Activated CD4-positive, alpha-beta T cell treated with anti-CD3 and anti-CD28 coated beads for 1 hour (primary cell): ENCODE data around the gene SLC2A6.

Experiments
- DNase-seq: peaks from one replicate; pipeline ENCODE4 v3.0.0-alpha.2; 2020

Gene SLC2A6

GRCh38 chr9:133476036-133476931 is 2.6 kb downstream of the SLC2A6 start:
- no peak for DNase-seq

DNA sequence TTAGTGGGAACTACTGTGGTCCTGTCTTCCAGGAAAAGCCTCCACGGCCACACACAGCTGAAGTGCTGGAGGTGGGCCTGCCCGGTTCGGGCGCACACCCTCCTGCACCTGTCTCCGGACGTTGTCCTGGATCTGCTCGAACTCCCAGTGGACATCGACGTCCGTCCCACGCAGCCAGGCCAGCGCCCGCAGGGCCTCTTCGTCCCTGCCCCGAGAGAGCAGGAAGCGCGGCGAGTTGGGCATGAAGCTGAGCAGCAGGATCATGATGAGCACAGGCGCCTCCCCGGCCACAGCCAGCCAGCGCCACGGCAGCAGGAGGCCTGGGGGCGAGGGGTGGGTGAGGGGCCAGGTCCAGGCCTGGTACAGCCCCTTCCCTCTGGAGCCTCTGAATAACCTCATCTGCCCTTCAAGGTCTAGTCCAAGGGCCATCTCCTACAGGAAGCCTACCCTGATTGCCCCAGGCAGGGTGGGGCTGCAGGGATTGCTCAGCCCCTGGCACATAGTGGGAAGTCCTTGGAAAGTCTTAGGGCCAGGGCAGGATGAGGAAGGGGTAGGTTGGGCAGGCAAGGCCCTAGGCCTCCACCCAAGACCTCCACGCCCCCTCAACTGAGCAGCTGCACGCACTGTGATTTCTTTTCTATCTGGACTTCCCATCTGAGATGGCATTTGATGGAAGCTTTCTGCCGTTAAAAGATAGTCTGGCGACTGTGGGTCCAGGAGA is 3.4 kb downstream of the SLC2A6 start:
- no peak for DNase-seq

DNA sequence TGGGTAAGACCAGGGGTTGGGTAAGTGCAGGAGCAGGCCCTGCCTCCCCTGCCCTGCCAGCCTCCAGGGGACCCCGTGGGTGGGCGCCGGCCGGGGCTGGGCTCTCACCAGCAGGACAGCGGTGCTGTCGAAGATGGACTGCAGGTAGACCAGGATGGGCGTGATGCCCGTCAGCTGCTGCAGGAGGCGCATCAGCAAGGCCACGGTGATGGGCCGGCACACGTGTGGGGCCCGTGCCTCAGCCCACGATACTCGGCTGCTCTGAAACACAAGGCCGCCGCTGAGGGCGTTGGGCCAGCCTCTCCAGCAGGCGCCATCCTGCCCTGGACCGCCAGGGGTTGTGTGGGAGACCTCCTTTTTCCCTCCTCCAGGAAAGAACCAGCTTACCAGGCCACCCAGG is 4.0 kb downstream of the SLC2A6 start:
- DNase-seq, result no peak

- no peak for DNase-seq
Measured at GRCh38 chr9:133474215-133474614, 4.7 kb downstream of the SLC2A6 start.

DNA sequence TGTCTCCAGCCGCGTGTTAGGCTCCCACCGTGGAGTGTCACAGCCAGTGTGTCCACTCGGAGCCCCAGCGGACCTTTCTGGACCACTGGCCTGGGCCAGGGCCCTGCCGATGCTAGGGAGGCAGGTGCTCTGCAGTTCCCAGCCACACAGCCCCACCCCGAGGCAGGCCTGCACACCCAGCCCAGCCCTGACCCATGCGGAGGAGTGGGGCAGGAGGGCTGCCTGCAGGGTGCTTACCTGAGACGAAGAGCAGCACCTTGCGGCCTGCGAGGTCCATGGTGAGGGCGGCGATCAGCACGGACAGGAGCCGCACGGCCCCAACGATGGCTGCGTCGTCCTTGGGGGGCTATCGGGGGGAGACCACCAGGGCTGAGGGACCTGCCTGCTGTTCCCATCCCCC is 5.2 kb downstream of the SLC2A6 start:
- DNase-seq, result no peak

DNA sequence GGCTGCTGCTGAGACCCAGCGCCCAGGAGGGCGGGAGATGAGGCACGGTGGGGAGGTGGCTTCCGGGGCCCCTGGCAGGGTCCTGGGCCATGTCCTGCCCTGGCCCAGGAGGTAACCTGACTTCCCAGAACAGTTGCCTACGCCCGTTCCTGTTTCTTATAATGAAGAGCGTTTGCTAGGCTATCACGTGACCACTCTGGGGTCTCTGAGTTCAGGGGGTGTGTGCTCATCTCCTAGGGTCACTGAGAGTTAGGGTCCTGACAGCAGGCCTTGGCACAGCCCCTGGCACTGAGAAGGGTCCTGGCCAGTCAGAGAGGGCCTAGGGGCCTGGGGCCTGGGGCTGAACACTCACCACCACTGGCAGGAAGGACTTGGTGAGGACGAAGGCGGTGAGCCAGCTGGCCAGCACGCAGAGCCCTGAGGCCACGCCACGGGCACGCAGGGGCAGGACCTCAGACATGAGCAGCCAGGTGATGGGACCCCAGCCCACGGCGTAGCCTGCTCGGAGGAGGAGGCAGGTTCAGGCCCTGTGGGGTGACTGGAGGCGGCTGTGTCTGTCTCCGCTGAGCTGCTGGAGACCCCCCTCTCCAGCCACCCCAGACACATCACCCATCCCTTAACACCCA is 6.0 kb downstream of the SLC2A6 start:
- no peak for DNase-seq

- no peak for DNase-seq
Measured at GRCh38 chr9:133472277-133472645, 6.6 kb downstream of the SLC2A6 start.

- no peak for DNase-seq
Measured at GRCh38 chr9:133471551-133472276, 7.2 kb downstream of the SLC2A6 start.

- no peak for DNase-seq
Measured at GRCh38 chr9:133470988-133471387, 7.9 kb downstream of the SLC2A6 start.

DNA sequence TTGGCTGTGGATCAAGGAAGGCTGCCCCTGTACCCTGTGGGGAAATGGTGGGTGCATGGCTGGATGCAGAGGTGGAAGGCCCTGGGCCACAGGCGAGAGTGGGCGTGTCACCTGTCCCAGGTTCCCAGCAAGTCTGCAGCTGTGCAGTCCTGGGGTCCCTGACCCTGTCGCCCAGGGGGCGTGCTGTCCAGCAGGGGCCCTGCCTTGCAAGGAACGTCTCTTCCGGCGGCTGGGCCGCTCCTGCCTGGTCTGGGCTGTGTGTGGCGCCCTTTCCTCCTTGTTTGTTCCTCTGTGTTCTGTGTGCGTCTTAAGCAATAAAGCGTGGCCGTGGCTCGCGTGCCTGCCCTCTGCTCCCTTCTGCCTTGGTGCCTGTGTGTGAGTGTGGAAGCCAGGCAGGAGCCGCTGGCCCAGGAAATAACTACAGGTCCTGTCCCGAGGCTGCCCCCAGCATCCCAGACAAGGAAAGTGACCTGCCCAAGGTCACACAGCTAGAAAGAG is 8.4 kb downstream of the SLC2A6 start:
- DNase-seq, result no peak

GRCh38 chr9:133468777-133469421 is 10.0 kb downstream of the SLC2A6 start:
- DNase-seq, result no peak

DNA sequence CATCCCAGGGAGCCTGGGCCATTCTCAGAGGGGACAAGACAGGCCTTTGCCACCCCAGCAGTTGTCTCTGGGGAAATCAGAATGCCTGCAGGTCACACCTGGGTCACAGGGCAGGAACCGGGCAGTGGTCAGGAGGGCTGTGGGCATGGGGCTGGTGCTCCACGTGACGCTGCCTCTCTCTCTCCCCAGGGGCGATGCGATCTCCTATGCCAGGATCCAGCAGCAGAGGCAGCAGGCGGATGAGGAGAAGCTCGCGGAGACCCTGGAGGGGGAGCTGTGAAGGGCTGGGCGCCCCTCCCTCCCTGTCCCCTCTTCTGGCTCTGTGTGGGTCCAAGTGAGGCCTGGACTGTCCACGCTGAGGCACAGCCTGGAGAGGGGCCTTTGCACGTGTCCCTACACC is 10.5 kb downstream of the SLC2A6 start:
- no peak for DNase-seq

DNA sequence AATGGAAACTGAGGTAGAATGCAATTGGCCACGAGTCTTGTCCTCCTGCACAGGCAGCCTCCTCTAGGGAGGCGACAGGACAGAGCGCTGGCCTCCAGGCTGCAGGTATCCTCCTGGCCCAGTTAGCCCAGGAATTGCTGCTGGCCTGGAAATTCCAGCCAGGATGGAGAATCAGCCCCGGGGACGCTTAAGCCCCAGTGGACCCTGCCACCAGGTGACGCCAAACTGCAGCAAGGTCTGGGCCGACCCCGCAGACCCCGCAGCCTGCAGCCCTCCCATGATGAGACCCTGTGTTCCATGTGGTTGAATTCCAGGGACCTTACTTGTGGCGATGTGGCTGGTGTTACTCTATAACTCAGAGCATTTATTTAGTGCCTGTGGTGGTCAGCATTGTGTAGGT is 11.8 kb downstream of the SLC2A6 start:
- no peak for DNase-seq

DNA sequence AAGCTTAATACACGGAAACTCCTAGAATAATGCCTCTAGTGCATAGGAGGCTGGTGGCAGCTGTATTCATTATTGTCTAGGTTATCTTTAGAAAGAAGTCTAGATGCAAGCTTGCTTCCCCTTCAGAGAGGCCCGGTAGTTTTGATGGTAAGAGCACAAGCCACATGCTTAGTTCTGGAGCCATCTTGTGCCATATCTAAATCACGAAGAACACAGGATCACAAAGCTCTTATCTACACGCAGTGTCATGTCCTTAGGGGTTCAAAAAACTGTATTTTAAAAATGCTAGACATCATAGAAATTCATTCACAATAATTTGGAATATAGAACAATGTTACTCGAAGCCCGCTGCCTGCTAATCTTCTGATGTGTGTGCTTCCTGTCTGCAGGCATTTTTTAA is 12.9 kb downstream of the SLC2A6 start:
- no peak for DNase-seq

GRCh38 chr9:133464638-133465037 is 14.3 kb downstream of the SLC2A6 start:
- DNase-seq, result no peak

GRCh38 chr9:133463864-133464615 is 14.9 kb downstream of the SLC2A6 start:
- no peak for DNase-seq

DNA sequence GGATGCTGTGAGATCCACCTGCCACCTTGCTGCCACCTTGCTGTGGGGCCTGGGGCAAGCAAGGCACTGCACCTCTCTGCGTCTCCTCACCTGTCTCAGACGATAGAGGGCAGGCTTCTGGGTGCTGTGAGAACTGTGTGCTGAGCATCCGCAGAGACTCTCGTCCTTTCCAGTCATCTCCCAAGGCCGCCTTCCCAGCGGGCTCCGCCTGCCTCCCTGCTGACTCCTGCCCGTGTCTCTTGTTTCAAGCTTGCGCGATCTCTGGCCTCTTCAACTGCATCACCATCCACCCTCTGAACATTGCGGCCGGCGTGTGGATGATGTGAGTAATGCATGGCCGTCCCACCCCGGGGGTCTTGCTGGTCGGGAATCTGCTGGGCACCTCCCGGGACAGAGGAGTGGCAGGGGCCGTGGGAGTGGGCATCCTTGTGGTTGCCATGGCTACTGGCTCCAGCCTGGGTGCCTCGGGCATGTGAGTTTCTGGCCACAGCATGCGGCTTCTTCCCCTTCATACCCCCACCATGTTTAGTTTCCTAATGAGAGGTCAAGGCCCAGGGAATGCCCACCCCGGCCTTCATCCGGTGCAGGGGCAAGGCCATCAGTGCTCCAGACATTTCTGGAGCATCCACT is 15.6 kb downstream of the SLC2A6 start:
- no peak for DNase-seq

DNA sequence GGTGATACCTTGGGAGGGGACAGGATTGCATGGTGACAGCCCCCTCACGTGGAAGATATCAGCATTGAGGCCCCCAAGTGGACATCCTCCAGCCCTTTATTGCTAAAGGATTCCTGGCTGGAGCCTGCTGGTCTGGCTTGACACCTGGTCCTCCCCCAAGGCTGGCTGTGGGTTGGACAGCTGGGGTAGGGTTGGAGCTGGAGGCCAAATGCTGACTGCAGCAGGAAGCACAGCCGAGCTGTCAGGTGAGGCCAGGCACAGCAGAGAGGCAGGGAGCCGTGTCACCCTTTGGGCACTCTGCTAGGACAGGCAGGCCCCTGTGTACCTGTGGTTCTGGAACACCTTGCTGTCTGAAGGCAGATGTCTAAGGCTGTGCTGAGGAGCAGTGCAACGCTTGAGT is 16.9 kb downstream of the SLC2A6 start:
- DNase-seq, result no peak

DNA sequence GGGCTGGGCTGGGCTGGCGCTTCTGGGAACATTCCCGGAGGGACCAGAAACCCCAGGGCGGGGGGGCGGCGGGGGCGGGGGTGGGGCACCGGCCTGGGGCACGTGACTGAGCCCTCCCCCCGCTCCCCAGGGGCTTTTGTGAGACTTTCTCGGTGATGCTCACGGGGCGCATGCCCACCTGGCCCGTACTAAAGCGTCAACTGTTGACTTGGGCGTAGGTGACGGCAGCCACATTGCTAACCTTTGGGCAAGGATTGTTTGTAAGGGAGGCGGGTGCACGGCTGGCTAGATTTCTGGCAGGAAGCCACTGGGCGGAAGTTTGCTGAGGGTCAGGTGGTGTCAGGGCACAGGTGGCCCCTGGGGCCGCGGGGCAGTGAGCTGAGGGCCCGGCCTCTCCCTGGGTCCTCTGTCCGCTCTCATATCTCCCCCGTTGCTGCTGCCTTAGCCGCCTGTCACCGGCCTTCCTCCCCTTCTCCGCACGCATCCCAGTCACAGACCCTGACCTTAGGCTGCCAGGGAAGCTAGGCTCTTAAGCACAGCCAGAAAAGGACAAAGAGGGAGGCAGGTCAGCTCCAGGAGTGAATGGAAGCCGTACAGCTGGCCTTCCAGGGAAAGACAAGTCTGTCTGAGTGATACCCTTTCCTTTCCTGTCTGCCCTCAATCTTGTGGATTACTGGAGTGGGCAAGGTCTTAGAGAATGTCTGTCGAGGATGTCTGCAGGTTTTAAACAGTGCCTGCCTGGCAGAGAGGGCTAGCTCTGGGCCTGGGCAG is 18.3 kb downstream of the SLC2A6 start:
- DNase-seq, result no peak
